AG04450 (cell line): Measurements from ENCODE around the gene CLDN8. TPM values are rescaled to one million over a fixed set of nuclear protein-coding genes. Genes with fewer than 3 reads are reported as not detected.

Experiments
- CTCF ChIA-PET: fragments of 300-600, 350-600 bp; formaldehyde crosslinking; extraction: SDS; loops from one replicate; lab custom pipeline; 2022; ENCODE audit warnings: antibody characterized with exemption, inconsistent platforms; lab: Charles Lee
- POLR2A ChIA-PET: fragments of 350-600 bp; formaldehyde crosslinking; extraction: SDS; loops from one replicate; lab custom pipeline; 2021; ENCODE audit warnings: antibody characterized with exemption, inconsistent platforms; lab: Yijun Ruan, JAX
- DNase-seq: peaks from one replicate; pipeline ENCODE4 v3.0.0-alpha.2; 2011; ENCODE audit warnings: low read depth, low spot score
- H3K27ac ChIP-seq: one replicate; pipeline ENCODE4 v1.5.1; 2012; ENCODE audit warnings: low read depth, low read length, control low read depth
- H3K27me3 ChIP-seq: one replicate; pipeline ENCODE4 v1.6.0; 2012; ENCODE audit warnings: low read length; ENCODE audit not compliant: control insufficient read depth, insufficient read depth
- H3K4me3 ChIP-seq: 2 replicates; pipeline ENCODE4 v1.5.1; 2011; ENCODE audit warnings: mild to moderate bottlenecking, low read depth, low read length, control low read depth
- H3K9me3 ChIP-seq: 2 replicates; pipeline ENCODE4 v1.5.1; 2012; ENCODE audit warnings: low read length; ENCODE audit not compliant: control insufficient read depth, insufficient read depth
- CTCF ChIP-seq: IDR thresholded peaks from 2 replicates; pipeline ENCODE4 v1.5.1; 2011; ENCODE audit warnings: low read depth, low read length, control low read depth, inconsistent platforms
- polyA plus RNA-seq: library from polyadenylated mRNA; depleted of rRNA; stranded (reverse); fragments of >200 nt; gene quantifications from 2 replicates; pipeline ENCODE4 v1.2.3, GENCODE V29; 2011; rRNA removed

Gene CLDN8
- polyA plus RNA-seq, 1 experiment: not detected

DNA sequence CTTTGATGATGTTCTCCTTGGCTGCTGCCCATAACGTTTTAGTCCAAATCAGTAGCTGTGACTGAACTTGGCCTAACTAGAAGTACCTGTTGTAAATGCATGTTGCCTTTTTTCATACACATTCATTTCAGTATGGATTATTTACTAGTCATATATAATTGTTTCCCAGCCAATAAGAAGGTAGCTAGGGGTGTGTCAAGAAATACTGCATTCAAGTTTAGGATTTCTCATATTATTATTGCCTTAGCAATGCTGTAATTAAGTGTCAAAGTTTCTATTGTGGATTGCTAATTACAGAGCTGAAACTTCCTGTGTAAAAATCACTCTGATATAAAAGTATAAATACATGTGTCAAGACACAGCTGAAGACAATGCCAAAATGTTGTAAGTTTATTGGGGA lies 49.2 kb downstream of the CLDN8 start, which contains the start of gene CLDN17:
Gene CLDN17 (minus strand): TSS at position 101 of the 400 bp plus-strand sequence. CDS start 188 bp downstream, outside the sequence.
- no peaks in the 10 kb centered on the region for H3K27me3 ChIP-seq
- peaks cover 13% of the 10 kb centered on the region for H3K9me3 ChIP-seq
- TF ChIP-seq CTCF: no peak
- DNase-seq: no peak
- no peak within 1 kb of the TSS for H3K4me3 ChIP-seq
- H3K27ac ChIP-seq: no peak within 1 kb of the TSS
- POLR2A ChIA-PET: interaction anchor here (0.6 kb wide), 1 partner anchor 223 kb away, joined by 10 read pairs; no protein-coding TSS in a partner anchor
- CTCF ChIA-PET: no interaction called here

DNA sequence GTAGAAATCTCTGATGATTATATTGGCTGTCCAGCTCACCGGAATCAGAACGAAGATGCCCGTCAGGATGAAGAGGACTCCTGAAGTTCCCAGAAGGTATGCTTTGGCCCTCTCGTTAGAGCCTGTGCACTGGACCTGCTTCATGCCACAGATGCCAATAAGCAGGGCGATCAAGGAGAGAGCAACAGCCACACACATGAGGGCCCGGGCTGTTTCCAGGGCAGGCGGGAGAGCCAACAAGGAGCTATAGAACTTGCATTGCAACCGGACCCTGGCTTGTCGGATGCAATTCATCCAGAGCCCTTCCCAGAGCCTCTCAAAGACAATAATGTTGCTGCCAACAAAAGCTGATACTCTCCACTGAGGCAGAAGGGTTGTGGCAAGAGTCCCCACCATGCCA lies 49.7 kb downstream of the CLDN8 start:
- ChIA-PET CTCF (no interaction called here), POLR2A (interaction anchor here (0.6 kb wide), 1 partner anchor 224 kb away, joined by 10 read pairs; no protein-coding TSS in a partner anchor)
- no peaks in the 10 kb centered on the region for H3K27me3 ChIP-seq

GRCh38 chr21:30164796-30165195 lies 51.1 kb downstream of the CLDN8 start:
- ChIA-PET POLR2A (no interaction called here), CTCF (no interaction called here)

More for the DNA sequence above, 49.7 kb downstream of the CLDN8 start:
- Histone ChIP-seq H3K4me3 (no peak overlapping the region), H3K27ac (no peak overlapping the region), H3K9me3 (peaks cover 13% of the 10 kb centered on the region)
- TF ChIP-seq CTCF: no peak
- DNase-seq: no peak

More at GRCh38 chr21:30164796-30165195, 51.1 kb downstream of the CLDN8 start:
- H3K9me3 ChIP-seq: peaks cover 13% of the 10 kb centered on the region
- no peak overlapping the region for H3K27ac ChIP-seq
- TF ChIP-seq CTCF: no peak
- H3K4me3 ChIP-seq: no peak overlapping the region
- no peak for DNase-seq
- H3K27me3 ChIP-seq: no peaks in the 10 kb centered on the region

Other genes with a start within 250 kb of the CLDN8 start
- gene CLDN17, start 49.3 kb downstream of the CLDN8 start, polyA plus RNA-seq: not detected in 2 replicates
- gene KRTAP24-1, start 66.9 kb upstream of the CLDN8 start, polyA plus RNA-seq: not detected in 2 replicates
- not detected in 2 replicates for gene KRTAP25-1, start 73.4 kb upstream of the CLDN8 start, polyA plus RNA-seq
- gene KRTAP26-1, start 104.2 kb upstream of the CLDN8 start, polyA plus RNA-seq: not detected in 2 replicates
- not detected in 2 replicates for gene KRTAP27-1, start 121.6 kb upstream of the CLDN8 start, polyA plus RNA-seq
- not detected in 2 replicates for gene KRTAP23-1, start 132.5 kb upstream of the CLDN8 start, polyA plus RNA-seq
- gene KRTAP13-2, start 156.2 kb upstream of the CLDN8 start, polyA plus RNA-seq: not detected in 2 replicates
- not detected in 2 replicates for gene KRTAP13-1, start 179.9 kb upstream of the CLDN8 start, polyA plus RNA-seq
- not detected in 2 replicates for gene KRTAP13-3, start 209.8 kb upstream of the CLDN8 start, polyA plus RNA-seq
- gene KRTAP13-4, start 214.1 kb upstream of the CLDN8 start, polyA plus RNA-seq: not detected in 2 replicates
- not detected in 2 replicates for gene KRTAP15-1, start 224.2 kb upstream of the CLDN8 start, polyA plus RNA-seq